KOPT-K1 (cell line): ENCODE measurements around the gene HINFP.
"Not testable (repeated sequence)": the region's sequence is repeated elsewhere in the genome, so short reads cannot be mapped to it uniquely, and the experiment has no call there.

ENCODE experiments used
- H3K27ac ChIP-seq: fragments of 200-600 bp; sonication (generic); 2 replicates; pipeline ENCODE4 v1.5.1; 2016; ENCODE audit warnings: antibody characterized with exemption, mild to moderate bottlenecking, low read depth, low read length; ENCODE audit not compliant: poor library complexity, severe bottlenecking
- H3K36me3 ChIP-seq: fragments of 200-600 bp; sonication (generic); 2 replicates; pipeline ENCODE4 v1.5.1; 2017; ENCODE audit warnings: antibody characterized with exemption, mild to moderate bottlenecking, low read length, moderate library complexity; ENCODE audit not compliant: insufficient read depth
- H3K9me3 ChIP-seq: fragments of 200-600 bp; sonication (generic); 2 replicates; pipeline ENCODE4 v1.5.1; 2017; ENCODE audit warnings: antibody characterized with exemption, low read length, mild to moderate bottlenecking; ENCODE audit not compliant: insufficient read depth, poor library complexity, severe bottlenecking

HINFP gene

DNA sequence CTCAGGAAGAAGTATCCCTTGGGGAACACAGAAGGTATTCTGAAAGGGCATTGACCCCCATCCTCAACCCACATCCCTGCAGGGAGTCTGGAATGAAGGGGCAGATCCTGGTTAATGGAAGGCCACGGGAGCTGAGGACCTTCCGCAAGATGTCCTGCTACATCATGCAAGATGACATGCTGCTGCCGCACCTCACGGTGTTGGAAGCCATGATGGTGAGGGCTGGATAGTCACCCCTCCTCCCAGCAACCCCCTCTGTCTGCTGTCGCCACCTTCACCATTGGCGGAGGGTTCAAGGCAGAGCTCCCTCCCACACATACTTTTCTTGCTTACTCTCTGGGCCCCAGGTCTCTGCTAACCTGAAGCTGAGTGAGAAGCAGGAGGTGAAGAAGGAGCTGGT, 32.8 kb downstream of the HINFP start:
- Histone ChIP-seq H3K9me3 (no peaks in the 10 kb centered on the region), H3K27ac (no peak overlapping the region), H3K36me3 (no peaks in the 10 kb centered on the region)

DNA sequence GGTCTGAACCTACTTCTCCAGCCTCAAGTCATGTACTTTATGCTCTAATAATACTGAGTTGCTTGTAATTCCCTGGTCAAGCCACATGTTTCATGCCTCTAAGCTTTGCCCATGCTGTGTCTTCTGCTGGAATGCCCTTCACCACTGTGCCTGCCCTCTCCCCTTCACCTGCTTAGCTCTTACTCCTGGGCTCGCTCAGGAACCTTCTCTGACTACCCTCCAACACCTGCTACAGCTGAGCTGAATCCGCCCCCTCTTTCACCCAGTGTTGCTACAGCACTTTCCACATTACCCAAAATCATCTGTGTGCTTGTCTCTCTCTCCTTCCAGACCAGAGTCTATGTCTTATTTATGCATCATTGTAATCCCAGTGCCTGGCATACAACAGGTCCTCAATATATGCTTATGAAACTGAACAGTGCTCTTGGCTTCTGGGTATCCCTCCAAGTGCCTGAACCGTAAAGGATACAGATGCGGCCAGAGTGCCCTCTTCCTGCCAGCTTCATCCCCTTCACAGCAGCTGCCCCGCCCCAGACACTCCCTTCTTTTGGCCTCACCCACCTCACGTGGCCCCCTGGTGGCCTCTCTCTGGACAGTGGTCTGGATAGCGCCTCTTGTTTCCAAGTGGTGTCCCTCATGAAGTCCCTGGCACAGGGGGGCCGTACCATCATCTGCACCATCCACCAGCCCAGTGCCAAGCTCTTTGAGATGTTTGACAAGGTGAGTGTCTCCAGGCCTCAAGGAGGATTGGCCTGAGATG, 34.5 kb downstream of the HINFP start:
- no peak overlapping the region for H3K27ac ChIP-seq
- H3K9me3 ChIP-seq: no peaks in the 10 kb centered on the region
- H3K36me3 ChIP-seq: no peaks in the 10 kb centered on the region

DNA sequence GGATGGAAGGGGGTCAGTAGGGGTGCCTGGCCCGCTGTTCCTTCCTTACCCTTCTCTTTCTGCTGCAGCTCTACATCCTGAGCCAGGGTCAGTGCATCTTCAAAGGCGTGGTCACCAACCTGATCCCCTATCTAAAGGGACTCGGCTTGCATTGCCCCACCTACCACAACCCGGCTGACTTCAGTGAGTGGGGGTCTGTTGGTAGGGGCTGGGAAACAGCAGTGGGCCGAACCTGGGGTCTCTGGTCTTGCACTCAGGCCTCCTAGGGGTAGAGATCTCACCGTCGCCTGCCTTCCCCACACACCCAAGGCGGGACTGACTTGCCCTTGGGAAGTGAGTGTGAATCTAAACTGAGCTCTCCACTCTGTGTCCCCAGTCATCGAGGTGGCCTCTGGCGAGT, 35.1 kb downstream of the HINFP start:
- no peaks in the 10 kb centered on the region for H3K36me3 ChIP-seq
- H3K27ac ChIP-seq: no peak overlapping the region
- H3K9me3 ChIP-seq: no peaks in the 10 kb centered on the region

DNA sequence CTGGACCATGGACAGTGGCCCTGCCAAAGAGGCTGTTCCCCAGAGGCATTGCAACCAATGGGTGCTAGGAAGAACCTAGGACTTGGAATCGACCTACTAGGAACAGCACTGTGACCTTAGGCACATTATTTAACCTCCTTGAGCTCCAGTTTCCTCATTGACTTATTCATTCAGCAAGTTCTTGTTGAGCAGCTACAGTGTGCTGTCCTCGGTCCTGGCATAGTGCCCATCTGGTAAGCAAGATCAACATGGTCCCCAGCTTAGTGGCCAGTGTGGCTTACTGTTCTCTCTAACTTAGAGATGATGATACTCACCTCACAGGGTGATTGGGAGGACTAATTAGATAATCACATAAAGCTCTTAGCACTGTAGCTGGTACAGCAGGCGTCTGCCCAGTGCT, 35.7 kb downstream of the HINFP start:
- H3K36me3 ChIP-seq: no peaks in the 10 kb centered on the region
- H3K27ac ChIP-seq: no peak overlapping the region
- H3K9me3 ChIP-seq: no peaks in the 10 kb centered on the region

DNA sequence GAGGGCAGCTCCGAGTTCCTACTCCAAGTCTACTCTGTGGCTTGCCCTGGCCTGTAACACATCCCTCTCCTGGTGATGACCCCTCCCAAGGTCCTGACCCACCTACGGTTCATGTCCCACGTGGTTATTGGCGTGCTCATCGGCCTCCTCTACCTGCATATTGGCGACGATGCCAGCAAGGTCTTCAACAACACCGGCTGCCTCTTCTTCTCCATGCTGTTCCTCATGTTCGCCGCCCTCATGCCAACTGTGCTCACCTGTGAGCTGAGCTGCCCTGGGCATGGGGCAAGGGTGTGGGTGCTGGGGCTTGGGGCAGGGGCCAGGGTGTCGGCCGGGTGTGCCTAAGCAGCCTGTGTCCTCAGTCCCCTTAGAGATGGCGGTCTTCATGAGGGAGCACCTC, 37.1 kb downstream of the HINFP start:
- Histone ChIP-seq H3K36me3 (no peaks in the 10 kb centered on the region), H3K27ac (no peak overlapping the region), H3K9me3 (no peaks in the 10 kb centered on the region)

DNA sequence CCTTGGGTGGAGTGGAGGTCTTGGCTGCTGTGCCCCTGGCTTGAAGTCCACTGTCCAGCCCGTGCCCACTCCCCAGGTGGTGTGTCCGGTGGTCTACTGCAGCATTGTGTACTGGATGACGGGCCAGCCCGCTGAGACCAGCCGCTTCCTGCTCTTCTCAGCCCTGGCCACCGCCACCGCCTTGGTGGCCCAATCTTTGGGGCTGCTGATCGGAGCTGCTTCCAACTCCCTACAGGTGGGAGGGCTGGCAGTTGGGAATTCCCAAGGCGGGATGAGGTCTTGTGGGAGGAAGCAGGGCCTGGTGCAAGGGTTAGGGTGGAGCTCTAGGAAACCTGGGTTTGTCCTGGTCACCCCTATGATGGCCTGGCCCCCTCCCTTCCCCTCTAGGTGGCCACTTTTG, 38.8 kb downstream of the HINFP start:
- Histone ChIP-seq H3K9me3 (no peaks in the 10 kb centered on the region), H3K36me3 (no peaks in the 10 kb centered on the region), H3K27ac (no peak overlapping the region)

DNA sequence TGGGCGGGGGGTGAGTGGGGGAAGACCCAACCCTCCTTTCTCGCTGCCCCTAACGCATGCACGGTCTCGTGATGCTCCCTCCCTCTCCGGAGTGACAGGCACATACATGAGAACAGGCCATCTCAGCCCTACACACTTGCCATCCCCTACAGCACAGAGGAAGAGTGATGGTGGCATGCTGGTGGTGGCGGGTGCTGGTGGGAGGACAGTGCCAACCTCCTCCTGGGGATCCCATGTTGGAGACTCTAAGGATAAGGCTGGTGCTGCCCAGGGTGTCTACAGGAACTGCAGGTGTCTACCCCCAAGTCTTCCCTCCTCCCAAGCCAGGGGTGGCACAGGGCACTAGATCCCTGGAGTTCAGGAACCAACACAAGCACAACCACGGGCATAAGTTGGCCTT, 40.5 kb downstream of the HINFP start:
- H3K27ac ChIP-seq: no peak overlapping the region
- H3K9me3 ChIP-seq: no peaks in the 10 kb centered on the region
- no peaks in the 10 kb centered on the region for H3K36me3 ChIP-seq

DNA sequence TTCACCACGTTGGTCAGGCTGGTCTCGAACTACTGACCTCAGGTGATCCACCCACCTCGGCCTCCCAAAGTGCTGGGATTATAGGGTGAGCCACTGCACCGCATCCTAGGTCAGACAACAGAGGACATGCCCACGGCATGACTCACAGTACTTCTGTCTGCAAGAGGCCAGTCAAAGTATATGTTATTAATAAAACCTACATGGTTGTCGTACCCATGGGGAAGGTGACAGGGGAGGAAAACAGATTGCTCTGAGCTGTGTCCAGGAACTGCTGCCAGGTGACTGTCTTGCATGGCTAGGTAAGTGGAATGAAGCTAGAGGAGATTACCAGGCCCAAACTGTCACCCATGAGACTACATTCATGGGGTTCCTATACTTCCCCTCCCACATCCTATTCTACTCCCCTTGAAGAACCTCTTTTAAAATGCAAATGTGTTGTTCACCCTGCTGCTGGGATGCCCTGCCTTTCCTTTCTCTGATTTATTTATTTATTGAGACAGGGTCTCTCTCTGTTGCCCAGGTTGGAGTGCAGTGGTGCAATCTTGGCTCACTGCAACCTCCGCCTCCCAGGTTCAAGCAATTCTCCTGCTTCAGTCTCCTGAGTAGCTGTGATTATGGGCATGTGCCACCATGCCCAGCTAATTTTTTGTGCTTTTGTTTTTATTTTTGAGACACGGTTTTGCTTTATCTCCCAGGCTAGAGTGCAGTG, 45.1 kb downstream of the HINFP start:
- Histone ChIP-seq H3K27ac (no peak overlapping the region), H3K36me3 (no peaks in the 10 kb centered on the region), H3K9me3 (no peaks in the 10 kb centered on the region)

DNA sequence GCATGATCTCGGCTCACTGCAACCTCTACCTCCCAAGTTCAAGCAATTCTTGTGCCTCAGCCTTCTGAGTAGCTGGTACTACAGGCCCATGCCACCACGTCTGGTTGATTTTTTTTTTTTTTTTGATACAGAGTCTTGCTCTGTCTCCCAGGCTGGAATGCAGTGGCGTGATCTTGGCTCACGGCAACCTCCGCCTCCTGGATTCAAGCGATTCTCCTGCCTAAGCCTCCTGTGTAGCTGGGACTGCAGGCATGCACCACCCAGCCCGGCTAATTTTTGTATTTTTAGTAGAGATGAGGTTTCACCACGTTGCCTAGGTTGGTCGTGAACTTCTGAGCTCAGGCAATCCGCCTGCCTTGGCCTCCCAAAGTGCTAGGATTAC, 45.7 kb downstream of the HINFP start:
- not testable (repeated sequence) for H3K36me3 ChIP-seq, H3K9me3 ChIP-seq, H3K27ac ChIP-seq

DNA sequence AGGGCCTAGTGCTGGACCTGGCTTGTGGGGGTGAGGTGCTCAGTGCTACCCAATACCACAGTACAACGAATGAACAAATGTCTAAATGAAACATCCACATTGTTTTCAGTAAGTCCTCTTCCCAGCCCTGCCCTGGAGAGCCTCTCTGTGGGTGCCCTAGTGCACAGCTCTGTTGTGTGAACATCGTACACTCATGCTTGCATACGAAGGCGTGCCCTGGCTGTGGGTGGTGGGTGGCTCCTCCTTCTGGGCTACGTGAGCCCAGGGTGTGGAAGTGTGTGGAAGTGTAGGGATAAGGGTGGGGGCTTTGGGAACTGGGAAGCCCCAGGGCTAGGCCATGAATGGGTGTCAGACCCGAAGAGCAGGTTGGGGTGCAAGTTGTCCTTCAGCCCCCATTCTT, 46.6 kb downstream of the HINFP start:
- Histone ChIP-seq H3K27ac (peak overlapping the region; percentile 78), H3K9me3 (no peaks in the 10 kb centered on the region), H3K36me3 (no peaks in the 10 kb centered on the region; the same call in 1 of the 2 replicates)

DNA sequence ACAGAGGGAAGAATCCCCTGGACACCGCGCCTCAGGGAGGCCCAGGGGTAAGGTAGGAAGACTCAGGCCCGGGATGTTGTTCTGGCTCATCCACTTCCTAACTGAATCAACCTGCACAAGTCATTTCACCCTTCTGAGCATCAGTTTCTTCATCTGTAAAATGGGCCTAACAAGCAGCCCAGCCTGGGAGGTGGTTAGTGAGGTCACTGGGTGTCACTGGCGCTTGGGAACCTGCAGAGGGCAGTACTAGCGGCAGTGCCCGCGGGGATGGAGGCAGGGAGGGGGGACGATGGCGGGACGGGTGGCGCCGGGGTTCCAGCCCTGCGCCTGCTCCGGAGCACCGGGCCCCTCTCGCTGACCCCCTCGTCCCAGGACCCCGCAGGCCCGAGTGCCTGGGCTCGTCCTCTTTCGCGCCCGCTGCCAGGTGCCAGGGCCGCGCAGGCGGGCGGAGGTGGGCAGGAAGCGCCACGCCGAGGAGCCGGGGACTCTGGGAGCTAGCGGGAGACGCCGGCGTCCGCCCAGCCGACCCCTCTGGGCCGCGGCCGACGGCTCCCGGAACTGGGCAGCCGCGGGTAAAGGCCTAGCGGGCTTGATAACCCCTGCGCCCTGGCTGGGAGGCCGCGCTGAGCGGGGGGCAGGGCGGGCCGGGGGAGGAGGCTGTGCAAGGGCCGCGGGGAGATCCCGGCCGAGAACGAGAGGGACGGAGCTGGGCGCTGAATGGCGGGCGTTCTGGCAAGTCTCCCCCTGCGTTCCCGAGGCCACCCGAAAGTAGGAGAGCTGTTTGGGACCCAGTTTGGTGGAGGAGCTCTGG, 47.3 kb downstream of the HINFP start, which contains the start of gene NLRX1:
Gene NLRX1, plus strand, starts transcription at position 255 of the 811 bp plus-strand sequence. CDS start 2,679 bp downstream, outside the sequence.
- Histone ChIP-seq H3K36me3 (peaks cover 5% of the 10 kb centered on the region; the same call in 1 of the 2 replicates), H3K9me3 (no peaks in the 10 kb centered on the region), H3K27ac (peak within 1 kb of the TSS; percentile 78)

DNA sequence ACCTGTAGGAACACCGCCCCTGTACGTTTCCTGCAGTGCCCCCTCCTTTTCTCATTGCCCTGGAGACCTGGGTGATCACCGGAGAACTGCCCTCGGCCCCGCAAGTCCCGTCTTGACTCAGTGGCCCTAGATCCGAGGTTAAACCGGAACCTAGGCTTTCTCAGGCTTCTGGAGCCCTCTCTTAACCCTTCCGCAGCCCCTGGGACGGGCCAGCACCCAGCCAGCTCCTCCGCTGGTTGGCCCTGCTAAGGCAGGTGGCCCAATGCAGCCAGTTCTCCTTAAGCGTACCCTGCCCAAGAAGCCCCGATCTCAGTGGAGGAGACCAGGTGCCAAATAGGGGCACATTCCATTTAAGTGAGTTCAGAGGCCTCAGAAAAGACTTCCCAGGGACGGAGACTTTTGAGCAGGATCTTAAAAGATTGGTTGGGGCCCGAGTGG, 47.9 kb downstream of the HINFP start:
- peaks cover 11% of the 10 kb centered on the region; the same call in 1 of the 2 replicates for H3K36me3 ChIP-seq
- H3K27ac ChIP-seq: peak overlapping the region; percentile 78
- H3K9me3 ChIP-seq: no peaks in the 10 kb centered on the region

DNA sequence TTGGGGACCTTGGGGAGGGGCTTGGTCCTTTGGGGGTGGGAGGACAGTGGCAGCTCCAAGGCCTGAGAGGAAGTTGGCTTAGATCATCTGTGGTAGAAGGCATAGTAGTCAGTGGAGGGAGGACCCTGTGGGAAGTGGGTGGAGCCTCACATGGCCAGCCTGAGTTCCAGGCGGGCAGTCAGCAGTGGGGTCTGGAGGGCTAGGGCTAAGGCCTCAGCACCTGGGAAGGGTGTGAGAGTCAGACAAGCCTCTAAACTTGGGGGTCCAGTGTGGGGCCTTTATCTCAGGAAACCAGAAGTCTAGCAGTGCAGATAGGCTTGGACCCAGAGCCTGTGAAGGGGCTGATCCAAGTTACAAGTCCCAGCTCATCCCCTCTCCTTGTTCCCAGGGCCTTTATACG, 51.1 kb downstream of the HINFP start:
- H3K27ac ChIP-seq: no peak overlapping the region
- no peaks in the 10 kb centered on the region for H3K9me3 ChIP-seq
- peaks cover 29% of the 10 kb centered on the region; the same call in 1 of the 2 replicates for H3K36me3 ChIP-seq

DNA sequence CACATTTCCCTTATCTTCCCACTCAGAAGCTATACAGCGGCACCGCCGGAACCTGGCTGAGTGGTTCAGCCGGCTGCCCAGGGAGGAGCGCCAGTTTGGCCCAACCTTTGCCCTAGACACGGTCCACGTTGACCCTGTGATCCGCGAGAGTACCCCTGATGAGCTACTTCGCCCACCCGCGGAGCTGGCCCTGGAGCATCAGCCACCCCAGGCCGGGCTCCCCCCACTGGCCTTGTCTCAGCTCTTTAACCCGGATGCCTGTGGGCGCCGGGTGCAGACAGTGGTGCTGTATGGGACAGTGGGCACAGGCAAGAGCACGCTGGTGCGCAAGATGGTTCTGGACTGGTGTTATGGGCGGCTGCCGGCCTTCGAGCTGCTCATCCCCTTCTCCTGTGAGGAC, 52.1 kb downstream of the HINFP start:
- H3K27ac ChIP-seq: no peak overlapping the region
- peaks cover 29% of the 10 kb centered on the region; the same call in 1 of the 2 replicates for H3K36me3 ChIP-seq
- H3K9me3 ChIP-seq: no peaks in the 10 kb centered on the region

DNA sequence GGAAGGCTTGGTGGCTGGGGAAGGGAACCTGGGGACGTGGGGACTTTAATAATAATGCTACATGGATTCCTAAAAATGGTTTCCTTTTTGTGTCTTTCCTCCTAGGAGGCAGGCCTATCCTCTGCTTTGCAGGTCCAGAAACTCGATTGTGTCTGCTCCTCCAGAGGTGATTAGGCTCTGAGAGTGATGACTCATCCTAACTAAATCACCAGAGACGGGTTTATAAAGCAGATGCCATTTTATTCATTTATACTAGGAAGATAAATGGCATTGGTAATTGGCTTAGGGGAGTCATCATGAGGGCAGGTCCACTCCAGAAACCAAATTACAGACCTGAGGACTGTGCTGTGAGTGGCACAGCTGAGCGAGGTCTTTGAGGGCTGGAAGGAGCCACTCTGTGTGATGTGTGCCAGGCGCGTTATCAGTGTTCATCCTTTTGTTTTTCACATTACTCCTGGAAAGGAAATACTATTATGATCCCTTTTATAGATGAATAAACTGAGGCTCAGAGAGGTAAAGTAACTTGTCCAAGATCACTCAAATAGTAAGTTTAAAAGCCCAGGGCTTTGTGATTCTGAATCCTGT, 54.2 kb downstream of the HINFP start:
- H3K36me3 ChIP-seq: peaks cover 35% of the 10 kb centered on the region; the same call in 1 of the 2 replicates
- no peak overlapping the region for H3K27ac ChIP-seq
- no peaks in the 10 kb centered on the region for H3K9me3 ChIP-seq
